ENCODE measurements around the gene LRRTM2. TPM values are rescaled to one million over a fixed set of nuclear protein-coding genes. Genes with fewer than 3 reads are reported as not detected.

LRRTM2 gene
- total RNA-seq, 2 donors from 2014 or later, result 0.10 to 0.35 TPM

DNA sequence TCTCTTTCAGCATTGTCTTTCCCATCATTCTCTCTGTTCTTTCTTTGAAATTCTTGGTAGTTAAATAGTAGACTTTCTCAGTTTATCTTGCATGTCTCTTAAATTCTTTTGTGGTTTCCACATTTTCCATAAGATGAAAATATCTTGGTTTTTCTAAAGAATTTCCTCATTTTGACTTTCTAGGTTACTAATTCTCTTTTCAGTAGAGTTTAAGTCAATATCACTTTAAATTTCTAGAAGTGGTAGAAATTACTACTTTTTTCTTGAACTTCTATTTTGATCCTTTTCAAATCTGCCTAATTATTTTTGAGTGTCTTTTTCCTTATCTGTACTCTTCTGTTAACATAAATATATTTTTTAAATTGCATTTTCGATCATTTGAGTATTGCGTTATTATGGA lies 23.6 kb upstream of the LRRTM2 start:
- no peak for TF ChIP-seq CTCF (IDR thresholded peaks at IDR 0.05)
- H3K9ac ChIP-seq (ENCODE audit: low read depth in 2 of 2, low read length in 2 of 2), result no peak overlapping the region
- H3K4me1 ChIP-seq, result no peaks in the 10 kb centered on the region
- intact Hi-C loops (cut with DNase I), result no loop called here
- no peak overlapping the region for H3K27ac ChIP-seq
- H3K27me3 ChIP-seq, result no peaks in the 10 kb centered on the region
- DNase-seq, result no peak
- H3K4me3 ChIP-seq, result no peak overlapping the region
- no peaks in the 10 kb centered on the region for H3K36me3 ChIP-seq
- H3K9me3 ChIP-seq, result no peaks in the 10 kb centered on the region

- TF ChIP-seq CTCF (IDR thresholded peaks at IDR 0.05), result no peak
- H3K4me3 ChIP-seq, result no peak overlapping the region
- no peaks in the 10 kb centered on the region for H3K4me1 ChIP-seq
- no peak overlapping the region for H3K9ac ChIP-seq (ENCODE audit: low read depth in 2 of 2, low read length in 2 of 2)
- H3K27ac ChIP-seq, result no peak overlapping the region
- DNase-seq, result no peak
- no peaks in the 10 kb centered on the region for H3K36me3 ChIP-seq
- H3K9me3 ChIP-seq, result no peaks in the 10 kb centered on the region
- intact Hi-C loops (cut with DNase I), result no loop called here
- no peaks in the 10 kb centered on the region for H3K27me3 ChIP-seq
Observed at GRCh38 chr5:138898299-138898698, 23.2 kb upstream of the LRRTM2 start.

DNA sequence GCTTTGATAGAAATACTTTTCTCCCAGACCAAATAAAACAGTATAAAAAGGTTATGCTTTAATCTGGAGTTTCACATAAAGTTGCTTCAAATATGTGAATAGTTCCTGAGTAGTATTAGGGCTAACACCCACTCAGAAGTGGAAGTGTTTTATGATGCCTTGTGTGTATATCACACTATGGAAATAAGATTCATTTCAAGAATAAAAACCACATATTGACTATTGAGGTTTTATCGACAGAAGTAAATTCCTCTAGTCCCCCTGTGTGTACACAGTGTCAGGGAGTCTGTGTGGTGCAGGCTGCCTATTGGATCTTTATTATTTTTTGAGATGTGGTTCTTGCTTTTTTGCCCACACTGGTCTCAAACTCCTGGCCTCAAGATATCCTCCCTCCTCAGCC lies 20.8 kb upstream of the LRRTM2 start:
- TF ChIP-seq CTCF (IDR thresholded peaks at IDR 0.05), result no peak
- no peaks in the 10 kb centered on the region for H3K9me3 ChIP-seq
- no peaks in the 10 kb centered on the region for H3K36me3 ChIP-seq
- no peak overlapping the region for H3K9ac ChIP-seq (ENCODE audit: low read depth in 2 of 2, low read length in 2 of 2)
- no peak for DNase-seq
- no peaks in the 10 kb centered on the region for H3K27me3 ChIP-seq
- intact Hi-C loops (cut with DNase I), result no loop called here
- no peak overlapping the region for H3K4me3 ChIP-seq
- H3K27ac ChIP-seq, result no peak overlapping the region
- no peaks in the 10 kb centered on the region for H3K4me1 ChIP-seq

- Histone ChIP-seq H3K4me3 (no peak overlapping the region), H3K27ac (no peak overlapping the region), H3K27me3 (no peaks in the 10 kb centered on the region), H3K36me3 (no peaks in the 10 kb centered on the region), H3K9ac (ENCODE audit: low read depth in 2 of 2, low read length in 2 of 2) (no peak overlapping the region), H3K4me1 (no peaks in the 10 kb centered on the region), H3K9me3 (no peaks in the 10 kb centered on the region)
- intact Hi-C loops (cut with DNase I), result no loop called here
- no peak for TF ChIP-seq CTCF (IDR thresholded peaks at IDR 0.05)
- DNase-seq, result no peak
Observed at GRCh38 chr5:138890644-138891043, 15.5 kb upstream of the LRRTM2 start.

GRCh38 chr5:138889994-138890393 lies 14.9 kb upstream of the LRRTM2 start:
- H3K27me3 ChIP-seq, result no peaks in the 10 kb centered on the region
- no peak for TF ChIP-seq CTCF (IDR thresholded peaks at IDR 0.05)
- no peak for DNase-seq
- no peaks in the 10 kb centered on the region for H3K9me3 ChIP-seq
- no peak overlapping the region for H3K4me3 ChIP-seq
- intact Hi-C loops (cut with DNase I), result no loop called here
- H3K27ac ChIP-seq, result no peak overlapping the region
- no peaks in the 10 kb centered on the region for H3K36me3 ChIP-seq
- H3K4me1 ChIP-seq, result no peaks in the 10 kb centered on the region
- H3K9ac ChIP-seq (ENCODE audit: low read depth in 2 of 2, low read length in 2 of 2), result no peak overlapping the region

- H3K9me3 ChIP-seq, result no peaks in the 10 kb centered on the region
- intact Hi-C loops (cut with DNase I), result no loop called here
- no peak for DNase-seq
- H3K4me3 ChIP-seq, result no peak overlapping the region
- no peaks in the 10 kb centered on the region for H3K4me1 ChIP-seq
- no peaks in the 10 kb centered on the region for H3K27me3 ChIP-seq
- no peak overlapping the region for H3K9ac ChIP-seq (ENCODE audit: low read depth in 2 of 2, low read length in 2 of 2)
- H3K27ac ChIP-seq, result no peak overlapping the region
- no peak for TF ChIP-seq CTCF (IDR thresholded peaks at IDR 0.05)
- no peaks in the 10 kb centered on the region for H3K36me3 ChIP-seq
Observed at GRCh38 chr5:138884554-138884953, 9.4 kb upstream of the LRRTM2 start.

All from colonic mucosa (tissue), 4 donors.